Caco-2 (cell line): ENCODE results near the gene KLHL29. TPM values are rescaled to one million over a fixed set of nuclear protein-coding genes. Genes with fewer than 3 reads are reported as not detected.
A peak's percentile ranks its signal among the peaks of the same experiment; 100 is the strongest.

ENCODE experiments used
- BruUV-seq: library from RNA; stranded (reverse); fragments of 400-500 nt; replicated peaks from 2 replicates; lab custom pipeline; 2021; lab: Mats Ljungman, UMichigan
- CTCF ChIA-PET: fragments of 300-600 bp; sonication (Branson Sonifier 250); formaldehyde crosslinking; loops from one replicate; lab custom pipeline; 2022; ENCODE audit warnings: antibody characterized with exemption; lab: Charles Lee
- POLR2A ChIA-PET: fragments of 300-600 bp; sonication (Branson Sonifier 250); formaldehyde crosslinking; loops from one replicate; lab custom pipeline; 2022; ENCODE audit warnings: antibody characterized with exemption; lab: Charles Lee
- DNase-seq, 2 experiments: peaks; one replicate each; pipeline versions ENCODE4 v3.0.0 to v3.0.0-alpha.2; 2020 to 2022
- H3K27me3 ChIP-seq: replicated peaks from 2 replicates; pipeline ENCODE4 v1.6.0; 2011; ENCODE audit warnings: low read length; ENCODE audit not compliant: control insufficient read depth, insufficient read depth
- H3K36me3 ChIP-seq: 2 replicates; pipeline ENCODE4 v1.5.1; 2011; ENCODE audit warnings: low read length; ENCODE audit not compliant: control insufficient read depth, insufficient read depth
- H3K4me1 ChIP-seq: fragments of 250-450 bp; sonication (Bioruptor Pico); 2 replicates; pipeline ENCODE4 v1.5.1; 2020; ENCODE audit warnings: mild to moderate bottlenecking
- H3K4me3 ChIP-seq: 2 replicates; pipeline ENCODE4 v1.5.1; 2011; ENCODE audit warnings: low read depth, mild to moderate bottlenecking, control low read depth, low read length
- H3K9me3 ChIP-seq: fragments of 250-450 bp; sonication (Bioruptor Pico); 2 replicates; pipeline ENCODE4 v1.5.1; 2020; ENCODE audit warnings: mild to moderate bottlenecking, moderate library complexity
- H3K27ac Mint-ChIP-seq: one replicate; pipeline ENCODE4 v1.8.0; 2022; ENCODE audit warnings: mixed read lengths; ENCODE audit not compliant: unreplicated experiment
- H3K27me3 Mint-ChIP-seq: one replicate; pipeline ENCODE4 v1.8.0; 2022; ENCODE audit warnings: mixed read lengths; ENCODE audit not compliant: insufficient read depth, unreplicated experiment
- H3K36me3 Mint-ChIP-seq: one replicate; pipeline ENCODE4 v1.8.0; 2022; ENCODE audit warnings: mild to moderate bottlenecking, mixed read lengths; ENCODE audit not compliant: insufficient read depth, unreplicated experiment
- H3K4me1 Mint-ChIP-seq: one replicate; pipeline ENCODE4 v1.8.0; 2022; ENCODE audit warnings: low read depth, mixed read lengths; ENCODE audit not compliant: unreplicated experiment
- H3K4me3 Mint-ChIP-seq: one replicate; pipeline ENCODE4 v1.8.0; 2022; ENCODE audit warnings: mild to moderate bottlenecking, moderate library complexity, mixed read lengths; ENCODE audit not compliant: unreplicated experiment
- H3K9me3 Mint-ChIP-seq: one replicate; pipeline ENCODE4 v1.8.0; 2022; ENCODE audit warnings: mixed read lengths; ENCODE audit not compliant: unreplicated experiment
- intact Hi-C: fragments of 100-400 bp; cut with micrococcal nuclease; formaldehyde crosslinking; loops from one replicate; pipeline ENCODE4 v1.10.0; 2022; ENCODE audit not compliant: unreplicated experiment
- total RNA-seq: library from RNA; stranded (reverse); gene quantifications from 2 replicates; pipeline ENCODE4 v1.2.3, GENCODE V29; 2022
- TF ChIP-seq, protein P1 (sequence below), 2 experiments: fragments of 200-600 bp in 1 of 2; IDR thresholded peaks; 1 replicate in 1 of 2; 2 replicates in 1 of 2; pipeline versions ENCODE4 v1.5.1 to v1.8.0; 2011 to 2022; ENCODE audit warnings: antibody characterized with exemption in 1 of 2, control low read depth in 1 of 2, inconsistent platforms in 1 of 2, low read depth in 1 of 2, low read length in 1 of 2, mild to moderate bottlenecking in 1 of 2, moderate library complexity in 1 of 2; ENCODE audit not compliant: insufficient read depth in 1 of 2, severe bottlenecking in 1 of 2, unreplicated experiment in 1 of 2

The KLHL29 gene
- total RNA-seq, 1 experiment from 2014 or later = 0.61 TPM

DNA sequence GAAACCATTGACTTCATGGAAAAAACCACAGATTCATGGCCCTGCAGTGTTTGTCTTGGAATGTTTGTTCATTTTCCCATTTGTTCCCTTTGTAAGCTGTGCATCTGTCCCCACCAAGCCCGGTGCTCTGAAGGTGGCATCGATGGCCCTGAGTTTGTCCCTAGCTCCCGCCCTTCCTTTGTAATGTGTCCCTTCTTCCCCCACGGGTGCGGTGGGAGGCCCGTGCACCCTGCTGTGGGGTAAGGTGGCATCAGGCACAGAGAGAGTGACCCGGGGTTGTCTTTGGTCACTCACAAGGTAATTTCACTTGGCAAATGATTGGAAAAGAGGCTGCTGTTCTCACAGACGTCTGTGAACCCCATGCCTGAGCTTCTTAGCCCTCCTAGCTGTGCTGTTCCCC, 28.7 kb downstream of the KLHL29 start:
- ChIA-PET POLR2A (no interaction called here), CTCF (no interaction called here)
- no peaks in the 10 kb centered on the region for H3K36me3 Mint-ChIP-seq
- no peak overlapping the region for H3K4me3 ChIP-seq
- intact Hi-C loops = no loop called here
- no peaks in the 10 kb centered on the region for H3K9me3 Mint-ChIP-seq
- no peaks in the 10 kb centered on the region for H3K4me1 ChIP-seq
- H3K4me1 Mint-ChIP-seq = no peaks in the 10 kb centered on the region
- BruUV-seq = no TSS peak
- TF ChIP-seq, protein P1, sequence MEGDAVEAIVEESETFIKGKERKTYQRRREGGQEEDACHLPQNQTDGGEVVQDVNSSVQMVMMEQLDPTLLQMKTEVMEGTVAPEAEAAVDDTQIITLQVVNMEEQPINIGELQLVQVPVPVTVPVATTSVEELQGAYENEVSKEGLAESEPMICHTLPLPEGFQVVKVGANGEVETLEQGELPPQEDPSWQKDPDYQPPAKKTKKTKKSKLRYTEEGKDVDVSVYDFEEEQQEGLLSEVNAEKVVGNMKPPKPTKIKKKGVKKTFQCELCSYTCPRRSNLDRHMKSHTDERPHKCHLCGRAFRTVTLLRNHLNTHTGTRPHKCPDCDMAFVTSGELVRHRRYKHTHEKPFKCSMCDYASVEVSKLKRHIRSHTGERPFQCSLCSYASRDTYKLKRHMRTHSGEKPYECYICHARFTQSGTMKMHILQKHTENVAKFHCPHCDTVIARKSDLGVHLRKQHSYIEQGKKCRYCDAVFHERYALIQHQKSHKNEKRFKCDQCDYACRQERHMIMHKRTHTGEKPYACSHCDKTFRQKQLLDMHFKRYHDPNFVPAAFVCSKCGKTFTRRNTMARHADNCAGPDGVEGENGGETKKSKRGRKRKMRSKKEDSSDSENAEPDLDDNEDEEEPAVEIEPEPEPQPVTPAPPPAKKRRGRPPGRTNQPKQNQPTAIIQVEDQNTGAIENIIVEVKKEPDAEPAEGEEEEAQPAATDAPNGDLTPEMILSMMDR (IDR thresholded peaks at IDR 0.05; ENCODE audit: insufficient read depth in 1 of 2, low read depth in 1 of 2, low read length in 1 of 2, severe bottlenecking in 1 of 2, unreplicated experiment in 1 of 2) = no peak
- H3K27ac Mint-ChIP-seq = no peak overlapping the region
- DNase-seq = no peak
- peaks cover 17% of the 10 kb centered on the region for H3K27me3 Mint-ChIP-seq
- H3K27me3 ChIP-seq = no peaks in the 10 kb centered on the region
- no peaks in the 10 kb centered on the region for H3K9me3 ChIP-seq
- no peaks in the 10 kb centered on the region for H3K36me3 ChIP-seq
- no peak overlapping the region for H3K4me3 Mint-ChIP-seq

DNA sequence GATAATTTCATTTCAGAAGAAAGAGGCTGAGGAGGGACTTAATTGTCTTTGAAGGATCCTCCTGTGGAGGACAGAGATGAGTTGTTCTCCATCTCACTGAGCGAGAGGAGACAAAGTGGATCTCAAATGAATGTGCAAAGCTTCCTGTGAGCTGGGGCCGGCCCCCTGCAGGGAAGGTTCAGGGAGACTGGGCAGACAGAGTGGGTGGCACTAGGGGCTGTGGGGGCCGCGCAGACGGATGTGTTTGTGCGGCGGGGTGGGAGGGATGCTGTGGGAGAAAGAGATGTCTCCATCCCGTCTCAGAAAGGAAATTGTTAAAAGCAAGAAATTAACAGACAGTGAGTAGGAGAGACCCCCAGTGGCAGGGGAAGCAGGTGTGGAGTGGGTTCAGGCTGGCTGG, 29.1 kb downstream of the KLHL29 start:
- Histone ChIP-seq H3K9me3 (no peaks in the 10 kb centered on the region), H3K4me3 (no peak overlapping the region), H3K4me1 (no peaks in the 10 kb centered on the region), H3K27me3 (no peaks in the 10 kb centered on the region), H3K36me3 (no peaks in the 10 kb centered on the region)
- ChIA-PET POLR2A (no interaction called here), CTCF (no interaction called here)
- H3K4me3 Mint-ChIP-seq = no peak overlapping the region
- peaks cover 17% of the 10 kb centered on the region for H3K27me3 Mint-ChIP-seq
- H3K27ac Mint-ChIP-seq = no peak overlapping the region
- H3K9me3 Mint-ChIP-seq = no peaks in the 10 kb centered on the region
- no peaks in the 10 kb centered on the region for H3K36me3 Mint-ChIP-seq
- no TSS peak for BruUV-seq
- H3K4me1 Mint-ChIP-seq = no peaks in the 10 kb centered on the region
- TF ChIP-seq, protein P1 (IDR thresholded peaks at IDR 0.05; ENCODE audit: insufficient read depth in 1 of 2, low read depth in 1 of 2, low read length in 1 of 2, severe bottlenecking in 1 of 2, unreplicated experiment in 1 of 2) = no peak
- intact Hi-C loops = no loop called here
- no peak for DNase-seq

DNA sequence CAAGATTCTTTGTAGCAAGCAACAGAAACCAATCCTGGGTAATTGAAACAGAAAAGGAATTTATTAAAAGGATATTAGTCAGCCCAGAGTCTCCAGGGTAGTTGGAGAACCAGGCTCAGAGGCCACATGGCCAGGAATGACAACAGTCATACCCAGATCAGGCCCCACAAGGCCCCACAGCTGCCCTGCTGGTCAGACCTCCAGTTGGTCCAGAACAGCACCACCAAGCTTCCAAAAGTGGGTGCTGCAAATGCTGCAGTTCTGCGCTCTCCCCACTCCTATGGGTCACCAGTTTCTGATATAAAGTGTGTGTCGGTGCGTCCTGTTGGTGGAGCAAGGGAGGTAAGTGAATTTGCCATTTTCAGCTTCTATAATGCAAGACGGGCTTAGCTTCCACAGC, 29.9 kb downstream of the KLHL29 start:
- Mint-ChIP-seq H3K9me3 (no peaks in the 10 kb centered on the region), H3K27me3 (peaks cover 14% of the 10 kb centered on the region), H3K4me3 (no peak overlapping the region), H3K36me3 (no peaks in the 10 kb centered on the region), H3K27ac (no peak overlapping the region), H3K4me1 (no peaks in the 10 kb centered on the region)
- Histone ChIP-seq H3K4me1 (no peaks in the 10 kb centered on the region), H3K27me3 (no peaks in the 10 kb centered on the region), H3K36me3 (no peaks in the 10 kb centered on the region), H3K4me3 (no peak overlapping the region), H3K9me3 (no peaks in the 10 kb centered on the region)
- peak in 1 of 2 experiments; percentile 36 for DNase-seq
- intact Hi-C loops = no loop called here
- ChIA-PET POLR2A (no interaction called here), CTCF (no interaction called here)
- no TSS peak for BruUV-seq
- TF ChIP-seq, protein P1 (IDR thresholded peaks at IDR 0.05; ENCODE audit: insufficient read depth in 1 of 2, low read depth in 1 of 2, low read length in 1 of 2, severe bottlenecking in 1 of 2, unreplicated experiment in 1 of 2) = no peak
